Measurements from ENCODE around the gene SVBP.
A peak's percentile ranks its signal among the peaks of the same experiment; 100 is the strongest.

SVBP gene

GRCh38 chr1:42835422-42835821 lies 18.2 kb upstream of the SVBP start (continued):
- TF ChIP-seq, protein P1, sequence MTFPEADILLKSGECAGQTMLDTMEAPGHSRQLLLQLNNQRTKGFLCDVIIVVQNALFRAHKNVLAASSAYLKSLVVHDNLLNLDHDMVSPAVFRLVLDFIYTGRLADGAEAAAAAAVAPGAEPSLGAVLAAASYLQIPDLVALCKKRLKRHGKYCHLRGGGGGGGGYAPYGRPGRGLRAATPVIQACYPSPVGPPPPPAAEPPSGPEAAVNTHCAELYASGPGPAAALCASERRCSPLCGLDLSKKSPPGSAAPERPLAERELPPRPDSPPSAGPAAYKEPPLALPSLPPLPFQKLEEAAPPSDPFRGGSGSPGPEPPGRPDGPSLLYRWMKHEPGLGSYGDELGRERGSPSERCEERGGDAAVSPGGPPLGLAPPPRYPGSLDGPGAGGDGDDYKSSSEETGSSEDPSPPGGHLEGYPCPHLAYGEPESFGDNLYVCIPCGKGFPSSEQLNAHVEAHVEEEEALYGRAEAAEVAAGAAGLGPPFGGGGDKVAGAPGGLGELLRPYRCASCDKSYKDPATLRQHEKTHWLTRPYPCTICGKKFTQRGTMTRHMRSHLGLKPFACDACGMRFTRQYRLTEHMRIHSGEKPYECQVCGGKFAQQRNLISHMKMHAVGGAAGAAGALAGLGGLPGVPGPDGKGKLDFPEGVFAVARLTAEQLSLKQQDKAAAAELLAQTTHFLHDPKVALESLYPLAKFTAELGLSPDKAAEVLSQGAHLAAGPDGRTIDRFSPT (tag by site-specific recombination; IDR thresholded peaks at IDR 0.05), result peak; percentile 25; the same call in 1 of the 2 replicates
- no peak for TF ChIP-seq OVOL3 (tag by site-specific recombination; IDR thresholded peaks at IDR 0.05)
- 0 out of 2 replicates have a peak, but pooled peaks have one; percentile 22 for TF ChIP-seq FEZF1 (tag by site-specific recombination; IDR thresholded peaks at IDR 0.05)
- no peak for TF ChIP-seq ZNF449 (tag by site-specific recombination; IDR thresholded peaks at IDR 0.05)
- TF ChIP-seq ZNF280C (tag by site-specific recombination; IDR thresholded peaks at IDR 0.05), result no peak

- H3K27ac ChIP-seq (ENCODE audit: extremely low read depth, low read depth, low read length), result no peak overlapping the region
- H3K4me1 ChIP-seq (ENCODE audit: control insufficient read depth, insufficient read depth, low read length), result peaks cover 3% of the 10 kb centered on the region
- no peaks in the 10 kb centered on the region for H3K36me3 ChIP-seq (ENCODE audit: control insufficient read depth in 2 of 2, insufficient read depth in 1 of 2, low read length in 2 of 2)
- TF ChIP-seq ZBTB6 (tag by site-specific recombination; IDR thresholded peaks at IDR 0.05), result peak; percentile 70
- TF ChIP-seq, protein P2, sequence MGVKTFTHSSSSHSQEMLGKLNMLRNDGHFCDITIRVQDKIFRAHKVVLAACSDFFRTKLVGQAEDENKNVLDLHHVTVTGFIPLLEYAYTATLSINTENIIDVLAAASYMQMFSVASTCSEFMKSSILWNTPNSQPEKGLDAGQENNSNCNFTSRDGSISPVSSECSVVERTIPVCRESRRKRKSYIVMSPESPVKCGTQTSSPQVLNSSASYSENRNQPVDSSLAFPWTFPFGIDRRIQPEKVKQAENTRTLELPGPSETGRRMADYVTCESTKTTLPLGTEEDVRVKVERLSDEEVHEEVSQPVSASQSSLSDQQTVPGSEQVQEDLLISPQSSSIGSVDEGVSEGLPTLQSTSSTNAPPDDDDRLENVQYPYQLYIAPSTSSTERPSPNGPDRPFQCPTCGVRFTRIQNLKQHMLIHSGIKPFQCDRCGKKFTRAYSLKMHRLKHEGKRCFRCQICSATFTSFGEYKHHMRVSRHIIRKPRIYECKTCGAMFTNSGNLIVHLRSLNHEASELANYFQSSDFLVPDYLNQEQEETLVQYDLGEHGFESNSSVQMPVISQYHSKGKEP (tag by site-specific recombination; IDR thresholded peaks at IDR 0.05), result no peak
- 0 out of 2 replicates have a peak, but pooled peaks have one; percentile 22 for TF ChIP-seq ZIC2 (tag by site-specific recombination; IDR thresholded peaks at IDR 0.05)
- TF ChIP-seq ZNF112 (tag by site-specific recombination; IDR thresholded peaks at IDR 0.05), result no peak
- H3K9me3 ChIP-seq (ENCODE audit: control insufficient read depth, insufficient read depth, low read depth, low read length), result no peaks in the 10 kb centered on the region
- CTCF ChIA-PET, result interaction anchor here (0.6 to 1.0 kb wide), 3 partner anchors 12 to 447 kb away, joined by 3 to 6 read pairs (median 3); partner anchors contain the start of gene ZNF691
- H3K4me3 ChIP-seq (ENCODE audit: low read depth, low read length), result no peak overlapping the region
- POLR2A ChIA-PET, result interaction anchor here (5.6 kb wide), 1 partner anchor 12 kb away, joined by 25 read pairs; the partner anchor contains the start of gene ZNF691
Measured at GRCh38 chr1:42834803-42835202, 17.6 kb upstream of the SVBP start.

GRCh38 chr1:42833981-42834380 lies 16.8 kb upstream of the SVBP start:
- no peak overlapping the region for H3K27ac ChIP-seq (ENCODE audit: extremely low read depth, low read depth, low read length)
- CTCF ChIA-PET, result no interaction called here
- H3K4me3 ChIP-seq (ENCODE audit: low read depth, low read length), result no peak overlapping the region
- no peaks in the 10 kb centered on the region for H3K9me3 ChIP-seq (ENCODE audit: control insufficient read depth, insufficient read depth, low read depth, low read length)
- H3K4me1 ChIP-seq (ENCODE audit: control insufficient read depth, insufficient read depth, low read length), result peaks cover 3% of the 10 kb centered on the region
- no peaks in the 10 kb centered on the region for H3K36me3 ChIP-seq (ENCODE audit: control insufficient read depth in 2 of 2, insufficient read depth in 1 of 2, low read length in 2 of 2)
- POLR2A ChIA-PET, result interaction anchor here (5.6 kb wide), 1 partner anchor 12 kb away, joined by 25 read pairs; the partner anchor contains the start of gene ZNF691
- TF ChIP-seq, protein P3, sequence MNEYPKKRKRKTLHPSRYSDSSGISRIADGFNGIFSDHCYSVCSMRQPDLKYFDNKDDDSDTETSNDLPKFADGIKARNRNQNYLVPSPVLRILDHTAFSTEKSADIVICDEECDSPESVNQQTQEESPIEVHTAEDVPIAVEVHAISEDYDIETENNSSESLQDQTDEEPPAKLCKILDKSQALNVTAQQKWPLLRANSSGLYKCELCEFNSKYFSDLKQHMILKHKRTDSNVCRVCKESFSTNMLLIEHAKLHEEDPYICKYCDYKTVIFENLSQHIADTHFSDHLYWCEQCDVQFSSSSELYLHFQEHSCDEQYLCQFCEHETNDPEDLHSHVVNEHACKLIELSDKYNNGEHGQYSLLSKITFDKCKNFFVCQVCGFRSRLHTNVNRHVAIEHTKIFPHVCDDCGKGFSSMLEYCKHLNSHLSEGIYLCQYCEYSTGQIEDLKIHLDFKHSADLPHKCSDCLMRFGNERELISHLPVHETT (tag by site-specific recombination; IDR thresholded peaks at IDR 0.05), result no peak
- no peak for TF ChIP-seq ZNF155 (tag by site-specific recombination; IDR thresholded peaks at IDR 0.05)
- no peak for TF ChIP-seq ZNF114 (tag by site-specific recombination; IDR thresholded peaks at IDR 0.05)
- no peak for TF ChIP-seq ZNF132 (tag by site-specific recombination; IDR thresholded peaks at IDR 0.05; ENCODE audit: borderline replicate concordance)
- TF ChIP-seq OSR2 (tag by site-specific recombination; IDR thresholded peaks at IDR 0.05), result no peak
- TF ChIP-seq ZNF704 (tag by site-specific recombination; IDR thresholded peaks at IDR 0.05), result no peak
- TF ChIP-seq TCF7L2 (IDR thresholded peaks at IDR 0.05; ENCODE audit: borderline replicate concordance, low read depth, low read length), result no peak
- no peak for TF ChIP-seq ZNF677 (tag by site-specific recombination; IDR thresholded peaks at IDR 0.05)
- TF ChIP-seq ZFP37 (tag by site-specific recombination; IDR thresholded peaks at IDR 0.05), result no peak
- TF ChIP-seq ZNF280C (tag by site-specific recombination; IDR thresholded peaks at IDR 0.05), result no peak
